NCI-H1694 treated with DMSO at 0.1 percent for 48 hours (cell line): ENCODE measurements around the gene ZNF775.

ENCODE experiments used
- DNase-seq: peaks from one replicate; lab custom pipeline; 2025; lab: John Stamatoyannopoulos, UW

The ZNF775 gene

DNA sequence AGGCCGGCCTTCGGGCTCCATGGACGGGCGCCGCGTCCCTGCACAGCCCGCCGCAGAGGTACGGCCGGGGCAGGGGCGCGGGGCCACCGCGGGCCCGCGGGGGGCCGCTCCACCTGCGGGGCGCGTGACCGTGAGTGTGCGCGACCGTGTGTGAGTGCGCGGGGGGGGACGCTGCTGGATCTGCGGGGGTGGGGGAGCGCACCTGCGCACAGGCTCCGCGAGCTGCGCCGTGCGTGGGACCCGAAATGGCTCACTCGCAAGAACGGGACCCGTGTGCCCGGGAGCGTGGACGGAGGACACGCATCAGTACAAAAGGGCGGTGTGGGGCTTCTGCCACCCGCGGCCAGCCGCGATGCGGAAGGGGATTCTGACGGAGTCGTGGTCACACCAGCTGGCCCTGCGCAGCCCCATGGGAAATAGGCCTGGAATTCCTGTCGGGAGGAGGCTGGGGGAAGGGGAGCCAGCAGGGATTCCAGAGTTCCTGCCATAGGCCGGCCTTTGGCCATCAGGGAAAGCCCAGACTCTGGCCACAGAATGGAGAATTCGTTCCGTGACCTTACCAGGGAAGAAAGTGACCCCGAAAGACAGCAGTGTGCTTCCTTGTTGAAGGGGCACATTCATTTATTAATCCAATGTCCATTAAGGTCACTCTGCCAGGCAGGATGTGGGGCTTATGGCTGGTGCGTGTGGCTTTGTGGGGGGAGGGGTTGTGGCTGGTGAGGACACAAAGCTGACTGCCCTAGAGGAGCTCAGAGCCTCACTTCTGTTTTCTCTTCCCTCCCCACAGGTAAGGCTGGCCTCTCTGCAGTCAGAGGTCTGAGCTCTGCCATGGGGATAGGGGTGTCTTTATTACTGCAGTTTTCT is 10.0 kb upstream of the ZNF775 start:
- DNase-seq = no peak

DNA sequence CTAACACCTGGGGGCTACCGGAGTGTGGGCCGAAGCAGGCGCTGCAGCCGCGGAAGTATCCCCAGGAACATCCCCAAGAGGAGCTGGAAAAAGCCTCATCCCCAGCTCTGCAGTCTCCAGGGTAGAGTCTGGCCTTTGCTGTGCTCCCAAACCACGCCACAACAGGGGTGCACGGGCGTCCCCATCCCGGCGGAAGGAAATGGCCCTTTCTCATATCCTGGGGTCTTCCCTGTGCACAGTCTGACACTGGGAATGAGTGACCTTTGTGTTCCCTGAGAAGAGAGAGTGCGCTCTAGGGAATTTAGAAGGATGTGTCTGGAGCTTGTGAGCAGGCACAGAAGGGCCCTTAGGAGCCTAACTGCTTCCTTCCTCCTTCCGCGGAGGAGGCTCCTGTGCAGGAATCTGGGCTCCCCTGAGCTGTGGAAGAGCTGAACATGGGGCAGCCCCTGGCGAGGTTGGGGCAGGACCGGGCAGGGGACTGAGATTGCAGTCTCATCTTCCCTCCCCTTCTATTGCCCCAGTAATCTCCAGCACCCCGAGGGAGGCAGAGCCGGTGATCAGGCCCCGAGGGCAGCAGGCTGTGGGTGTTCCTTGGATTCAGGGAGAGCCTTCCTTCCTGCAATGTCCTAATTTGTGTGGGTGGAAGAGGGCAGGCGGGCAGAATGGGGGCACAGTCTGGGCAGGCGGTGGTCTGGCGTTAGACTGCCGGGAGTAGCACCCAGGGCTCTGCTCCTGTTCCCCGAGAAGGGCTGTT is 9.2 kb upstream of the ZNF775 start:
- no peak for DNase-seq

DNA sequence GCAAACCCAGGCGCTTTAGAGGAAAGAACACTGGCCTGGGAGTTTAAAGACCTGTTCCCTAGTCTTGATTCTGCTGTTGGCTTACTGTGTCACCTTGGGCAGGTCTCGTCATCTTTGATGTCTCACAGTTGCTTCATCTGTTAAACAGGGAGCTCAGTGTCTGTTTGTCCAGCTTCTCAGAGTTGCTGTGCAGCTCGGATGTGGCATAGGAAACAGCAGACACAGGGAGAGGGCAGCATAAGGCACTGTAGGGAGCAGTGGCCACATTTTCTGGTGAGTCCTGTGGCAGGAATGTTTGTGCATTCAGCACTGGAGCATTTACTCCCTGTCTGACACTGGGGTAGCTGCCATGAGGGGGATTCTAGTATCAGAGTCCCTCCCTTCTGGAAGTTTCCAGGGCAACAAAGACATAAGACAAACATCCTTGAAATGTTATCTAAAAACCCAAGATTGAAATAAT is 8.5 kb upstream of the ZNF775 start:
- DNase-seq = no peak

DNA sequence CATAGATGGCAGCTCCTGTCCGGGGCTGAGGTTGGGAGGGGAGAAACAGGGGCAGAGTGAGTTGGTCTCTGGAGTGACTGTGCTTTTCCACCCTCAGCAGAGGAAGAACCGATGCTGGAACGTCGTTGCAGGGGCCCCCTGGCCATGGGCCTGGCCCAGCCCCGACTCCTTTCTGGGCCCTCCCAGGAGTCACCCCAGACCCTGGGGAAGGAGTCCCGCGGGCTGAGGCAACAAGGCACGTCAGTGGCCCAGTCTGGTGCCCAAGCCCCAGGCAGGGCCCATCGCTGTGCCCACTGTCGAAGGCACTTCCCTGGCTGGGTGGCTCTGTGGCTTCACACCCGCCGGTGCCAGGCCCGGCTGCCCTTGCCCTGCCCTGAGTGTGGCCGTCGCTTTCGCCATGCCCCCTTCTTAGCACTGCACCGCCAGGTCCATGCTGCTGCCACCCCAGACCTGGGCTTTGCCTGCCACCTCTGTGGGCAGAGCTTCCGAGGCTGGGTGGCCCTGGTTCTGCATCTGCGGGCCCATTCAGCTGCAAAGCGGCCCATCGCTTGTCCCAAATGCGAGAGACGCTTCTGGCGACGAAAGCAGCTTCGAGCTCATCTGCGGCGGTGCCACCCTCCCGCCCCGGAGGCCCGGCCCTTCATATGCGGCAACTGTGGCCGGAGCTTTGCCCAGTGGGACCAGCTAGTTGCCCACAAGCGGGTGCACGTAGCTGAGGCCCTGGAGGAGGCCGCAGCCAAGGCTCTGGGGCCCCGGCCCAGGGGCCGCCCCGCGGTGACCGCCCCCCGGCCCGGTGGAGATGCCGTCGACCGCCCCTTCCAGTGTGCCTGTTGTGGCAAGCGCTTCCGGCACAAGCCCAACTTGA is 7.8 kb upstream of the ZNF775 start:
- no peak for DNase-seq

DNA sequence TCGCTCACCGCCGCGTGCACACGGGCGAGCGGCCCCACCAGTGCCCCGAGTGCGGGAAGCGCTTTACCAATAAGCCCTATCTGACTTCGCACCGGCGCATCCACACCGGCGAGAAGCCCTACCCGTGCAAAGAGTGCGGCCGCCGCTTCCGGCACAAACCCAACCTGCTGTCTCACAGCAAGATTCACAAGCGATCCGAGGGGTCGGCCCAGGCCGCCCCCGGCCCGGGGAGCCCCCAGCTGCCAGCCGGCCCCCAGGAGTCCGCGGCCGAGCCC is 7.2 kb upstream of the ZNF775 start:
- DNase-seq = no peak

- no peak for DNase-seq
Measured at GRCh38 chr7:150372271-150373048, 6.7 kb upstream of the ZNF775 start.

- no peak for DNase-seq
Measured at GRCh38 chr7:150373049-150373801, 5.9 kb upstream of the ZNF775 start.

DNA sequence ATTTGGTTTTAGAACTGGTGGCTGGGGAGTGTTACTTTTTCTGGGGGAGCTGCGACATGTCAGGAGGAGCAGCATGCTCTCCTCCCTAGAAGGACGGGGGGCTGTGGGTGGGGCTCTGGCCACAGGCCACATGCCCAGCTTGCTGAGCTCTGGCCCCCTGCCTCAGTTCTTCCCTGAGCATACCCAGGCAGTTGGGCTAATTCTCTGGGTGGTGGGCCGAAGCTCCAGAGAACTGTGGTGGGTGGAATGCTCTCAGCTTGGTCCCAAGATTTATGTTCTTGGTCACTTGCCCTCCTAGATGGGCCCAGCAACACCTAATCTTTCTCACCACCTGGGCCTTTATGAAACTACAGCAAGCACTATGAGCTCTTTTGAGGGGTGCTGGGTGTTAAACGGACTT is 5.1 kb upstream of the ZNF775 start:
- DNase-seq = no peak

DNA sequence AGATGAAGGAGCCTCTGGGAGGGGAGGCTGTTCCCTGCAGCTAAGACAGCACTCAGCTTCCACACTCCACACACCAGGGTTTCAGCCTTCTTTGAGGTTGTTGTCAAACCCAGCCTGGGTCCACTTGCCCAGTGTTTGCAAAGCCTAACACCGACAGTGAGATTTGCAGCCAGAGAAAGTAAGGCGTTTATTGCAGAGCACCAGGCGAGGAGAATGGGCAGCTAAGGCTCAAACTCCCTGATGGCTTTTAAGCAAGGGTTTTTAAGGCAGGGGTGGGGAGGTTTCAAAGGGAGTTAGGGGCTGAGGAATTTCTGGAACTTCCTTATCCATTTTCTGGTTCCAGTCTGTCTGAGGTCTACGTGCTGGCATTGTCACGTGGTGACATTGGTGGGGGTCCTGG is 4.7 kb upstream of the ZNF775 start:
- no peak for DNase-seq

- no peak for DNase-seq
Measured at GRCh38 chr7:150375662-150376521, 3.2 kb upstream of the ZNF775 start.

GRCh38 chr7:150376560-150376959 is 2.6 kb upstream of the ZNF775 start:
- DNase-seq = no peak

DNA sequence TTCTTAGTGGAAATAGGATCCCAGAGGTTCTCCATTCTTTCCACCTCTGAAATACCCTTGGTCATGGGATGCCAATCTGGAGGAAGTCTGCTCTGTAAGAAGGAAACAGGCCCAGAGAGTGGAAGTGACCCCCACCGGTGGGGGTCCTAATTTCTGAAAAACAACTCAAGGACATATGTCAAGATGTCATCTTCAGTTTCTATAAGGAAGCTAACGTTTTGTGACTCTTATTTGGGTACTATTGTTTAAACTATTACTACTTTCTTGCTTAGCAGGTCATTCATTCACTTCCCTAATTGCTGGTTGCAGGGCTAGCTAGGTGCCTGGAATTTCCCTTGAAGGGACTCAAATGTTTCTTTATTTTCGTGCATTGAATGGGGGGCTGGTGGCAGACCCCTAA is 1.9 kb upstream of the ZNF775 start:
- DNase-seq = no peak

GRCh38 chr7:150377635-150378034 is 1.5 kb upstream of the ZNF775 start:
- no peak for DNase-seq

- DNase-seq = peak; percentile 66
Measured at GRCh38 chr7:150378115-150378852, 846 bp upstream of the ZNF775 start.

- DNase-seq = no peak
Measured at GRCh38 chr7:150379441-150380379, 580 bp downstream of the ZNF775 start.

DNA sequence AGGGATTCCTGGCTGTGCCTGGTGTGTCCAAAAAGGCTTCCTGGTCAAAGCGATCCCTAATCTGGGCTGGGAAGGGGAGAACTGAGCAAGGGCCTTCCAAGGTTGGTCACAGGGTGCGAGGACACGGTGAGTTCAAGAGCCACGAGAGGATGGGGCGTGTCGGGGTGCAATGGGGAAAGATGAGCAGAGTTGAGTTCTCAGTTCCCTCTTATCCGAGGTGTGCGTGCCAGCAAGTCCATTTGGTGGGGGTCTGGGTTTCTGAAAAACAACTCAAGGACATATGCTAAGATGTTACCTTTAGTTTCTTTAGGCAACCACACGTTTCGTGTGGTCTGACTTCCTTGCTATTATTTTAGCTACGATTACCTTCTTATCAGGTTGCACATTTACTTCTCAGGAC is 1.3 kb downstream of the ZNF775 start:
- DNase-seq = no peak

GRCh38 chr7:150381096-150381495 is 2.0 kb downstream of the ZNF775 start:
- no peak for DNase-seq

- no peak for DNase-seq
Measured at GRCh38 chr7:150381785-150382122, 2.6 kb downstream of the ZNF775 start.
